ENCODE results near the gene PAM16.
"Not testable (repeated sequence)": the region's sequence is repeated elsewhere in the genome, so short reads cannot be mapped to it uniquely, and the experiment has no call there.

Gene PAM16

DNA sequence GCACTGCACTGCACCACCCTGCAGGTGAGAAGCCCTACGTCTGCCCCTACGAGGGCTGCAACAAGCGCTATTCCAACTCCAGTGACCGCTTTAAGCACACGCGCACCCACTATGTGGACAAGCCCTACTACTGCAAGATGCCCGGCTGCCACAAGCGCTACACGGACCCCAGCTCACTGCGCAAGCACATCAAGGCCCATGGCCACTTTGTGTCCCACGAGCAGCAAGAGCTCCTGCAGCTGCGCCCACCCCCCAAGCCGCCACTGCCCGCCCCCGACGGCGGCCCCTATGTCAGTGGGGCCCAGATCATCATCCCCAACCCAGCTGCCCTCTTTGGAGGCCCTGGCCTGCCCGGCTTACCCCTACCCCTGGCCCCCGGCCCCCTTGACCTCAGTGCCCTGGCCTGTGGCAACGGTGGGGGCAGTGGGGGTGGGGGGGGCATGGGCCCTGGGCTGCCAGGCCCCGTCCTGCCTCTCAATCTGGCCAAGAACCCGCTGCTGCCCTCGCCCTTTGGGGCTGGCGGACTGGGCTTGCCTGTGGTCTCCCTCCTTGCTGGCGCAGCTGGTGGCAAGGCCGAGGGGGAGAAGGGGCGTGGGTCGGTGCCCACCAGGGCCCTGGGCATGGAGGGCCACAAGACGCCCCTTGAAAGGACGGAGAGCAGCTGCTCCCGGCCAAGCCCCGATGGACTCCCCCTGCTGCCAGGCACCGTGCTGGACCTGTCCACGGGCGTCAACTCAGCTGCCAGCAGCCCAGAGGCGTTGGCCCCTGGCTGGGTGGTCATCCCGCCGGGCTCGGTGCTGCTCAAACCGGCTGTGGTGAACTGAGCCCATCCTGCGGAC lies 14.2 kb downstream of the PAM16 start:
- no peaks in the 10 kb centered on the region for H3K9me3 ChIP-seq
- peaks cover 27 to 87% (median 80%) of the 10 kb centered on the region in 3 donors for H3K36me3 ChIP-seq
- no peaks in the 10 kb centered on the region for H3K27me3 ChIP-seq
- intact Hi-C loops (cut with DNase I; ENCODE audit: low total_unique reads), result no loop called here
- H3K4me3 ChIP-seq, result no peak overlapping the region
- peak in 1 of 2 donors; percentile 64 for DNase-seq
- peaks cover 0 to 10% (median 4%) of the 10 kb centered on the region in 4 donors for H3K4me1 ChIP-seq
- H3K27ac ChIP-seq, result no peak overlapping the region
- TF ChIP-seq, protein P1, sequence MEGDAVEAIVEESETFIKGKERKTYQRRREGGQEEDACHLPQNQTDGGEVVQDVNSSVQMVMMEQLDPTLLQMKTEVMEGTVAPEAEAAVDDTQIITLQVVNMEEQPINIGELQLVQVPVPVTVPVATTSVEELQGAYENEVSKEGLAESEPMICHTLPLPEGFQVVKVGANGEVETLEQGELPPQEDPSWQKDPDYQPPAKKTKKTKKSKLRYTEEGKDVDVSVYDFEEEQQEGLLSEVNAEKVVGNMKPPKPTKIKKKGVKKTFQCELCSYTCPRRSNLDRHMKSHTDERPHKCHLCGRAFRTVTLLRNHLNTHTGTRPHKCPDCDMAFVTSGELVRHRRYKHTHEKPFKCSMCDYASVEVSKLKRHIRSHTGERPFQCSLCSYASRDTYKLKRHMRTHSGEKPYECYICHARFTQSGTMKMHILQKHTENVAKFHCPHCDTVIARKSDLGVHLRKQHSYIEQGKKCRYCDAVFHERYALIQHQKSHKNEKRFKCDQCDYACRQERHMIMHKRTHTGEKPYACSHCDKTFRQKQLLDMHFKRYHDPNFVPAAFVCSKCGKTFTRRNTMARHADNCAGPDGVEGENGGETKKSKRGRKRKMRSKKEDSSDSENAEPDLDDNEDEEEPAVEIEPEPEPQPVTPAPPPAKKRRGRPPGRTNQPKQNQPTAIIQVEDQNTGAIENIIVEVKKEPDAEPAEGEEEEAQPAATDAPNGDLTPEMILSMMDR (IDR thresholded peaks at IDR 0.05), result no peak

DNA sequence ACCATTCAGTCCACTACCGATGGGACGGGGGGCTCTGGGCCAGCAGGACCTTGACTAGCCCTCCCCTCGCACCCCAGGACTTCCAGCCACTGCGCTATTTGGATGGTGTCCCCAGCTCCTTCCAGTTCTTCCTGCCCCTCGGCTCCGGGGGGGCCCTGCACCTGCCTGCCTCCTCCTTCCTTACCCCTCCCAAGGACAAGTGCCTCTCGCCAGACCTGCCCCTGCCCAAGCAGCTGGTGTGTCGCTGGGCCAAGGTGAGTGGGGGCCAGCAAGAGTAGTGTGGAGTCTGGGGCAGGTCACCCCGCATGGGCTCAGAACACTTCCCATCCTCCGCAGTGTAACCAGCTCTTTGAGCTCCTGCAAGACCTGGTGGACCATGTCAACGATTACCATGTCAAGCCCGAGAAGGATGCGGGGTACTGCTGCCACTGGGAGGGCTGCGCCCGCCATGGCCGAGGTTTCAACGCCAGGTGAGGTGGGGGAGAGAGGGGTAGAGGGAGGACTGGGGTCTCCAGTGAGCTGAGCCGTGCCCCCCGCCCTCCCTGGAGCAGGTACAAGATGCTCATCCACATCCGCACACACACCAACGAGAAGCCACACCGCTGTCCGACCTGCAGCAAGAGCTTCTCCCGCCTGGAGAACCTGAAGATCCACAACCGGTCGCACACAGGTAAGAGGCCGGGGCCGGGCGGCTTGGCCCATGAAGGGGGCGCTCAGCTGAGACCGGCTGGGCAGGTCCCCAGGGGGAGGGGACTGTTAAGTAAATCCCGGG lies 16.2 kb downstream of the PAM16 start:
- intact Hi-C loops (cut with DNase I; ENCODE audit: low total_unique reads), result no loop called here
- H3K4me3 ChIP-seq, result no peak overlapping the region
- no peak for DNase-seq
- H3K4me1 ChIP-seq, result peaks cover 0 to 16% (median 6%) of the 10 kb centered on the region in 4 donors
- peaks cover 27 to 70% (median 67%) of the 10 kb centered on the region in 3 donors for H3K36me3 ChIP-seq
- no peak overlapping the region for H3K27ac ChIP-seq
- TF ChIP-seq, protein P1 (IDR thresholded peaks at IDR 0.05), result no peak
- no peaks in the 10 kb centered on the region for H3K9me3 ChIP-seq
- no peaks in the 10 kb centered on the region for H3K27me3 ChIP-seq

DNA sequence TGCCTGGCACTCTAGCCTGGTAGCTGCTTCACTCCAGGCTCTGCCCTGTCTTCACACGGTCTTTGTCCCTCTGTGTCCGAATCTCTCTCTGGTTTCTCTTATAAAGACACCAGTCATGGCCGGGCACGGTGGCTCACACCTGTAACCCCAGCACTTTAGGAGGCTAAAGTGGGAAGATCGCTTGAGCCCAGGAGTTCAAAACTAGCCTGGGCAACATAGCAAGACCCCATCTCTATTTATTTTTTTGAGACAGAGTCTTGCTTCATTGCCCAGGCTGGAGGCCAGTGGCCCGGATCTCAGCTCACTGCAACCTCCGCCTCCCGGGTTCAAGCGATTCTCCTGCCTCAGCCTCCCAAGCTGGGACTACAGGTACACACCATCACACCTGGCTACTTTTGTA lies 17.4 kb downstream of the PAM16 start:
- intact Hi-C loops (cut with DNase I; ENCODE audit: low total_unique reads); DNase-seq: not testable (repeated sequence)
- H3K36me3 ChIP-seq, result peaks cover 27 to 65% (median 62%) of the 10 kb centered on the region in 3 donors

DNA sequence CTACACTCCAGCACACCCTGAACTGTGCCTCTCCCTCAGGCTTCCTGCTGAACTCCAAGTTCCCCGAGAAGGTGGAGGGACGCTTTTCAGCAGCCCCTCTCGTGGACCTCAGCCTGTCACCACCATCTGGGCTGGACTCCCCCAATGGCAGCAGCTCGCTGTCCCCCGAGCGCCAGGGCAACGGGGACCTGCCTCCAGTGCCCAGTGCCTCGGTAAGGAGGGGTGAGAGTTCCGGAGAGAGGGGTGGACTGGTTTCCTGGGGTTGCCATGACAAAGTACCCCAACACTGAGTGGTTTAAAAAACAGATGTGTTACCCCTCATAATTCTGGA lies 17.8 kb downstream of the PAM16 start:
- Histone ChIP-seq H3K4me1 (peaks cover 7 to 27% (median 21%) of the 10 kb centered on the region in 4 donors), H3K36me3 (peaks cover 27 to 61% (median 58%) of the 10 kb centered on the region in 3 donors), H3K9me3 (no peaks in the 10 kb centered on the region), H3K27ac (no peak overlapping the region), H3K4me3 (no peak overlapping the region), H3K27me3 (no peaks in the 10 kb centered on the region)
- DNase-seq, result no peak
- intact Hi-C loops (cut with DNase I; ENCODE audit: low total_unique reads), result no loop called here
- TF ChIP-seq, protein P1 (IDR thresholded peaks at IDR 0.05), result no peak

More for the DNA sequence above, 17.4 kb downstream of the PAM16 start:
- H3K9me3 ChIP-seq, H3K4me3 ChIP-seq, H3K27ac ChIP-seq, H3K27me3 ChIP-seq: not testable (repeated sequence)
- peaks cover 3 to 22% (median 16%) of the 10 kb centered on the region in 4 donors for H3K4me1 ChIP-seq

DNA sequence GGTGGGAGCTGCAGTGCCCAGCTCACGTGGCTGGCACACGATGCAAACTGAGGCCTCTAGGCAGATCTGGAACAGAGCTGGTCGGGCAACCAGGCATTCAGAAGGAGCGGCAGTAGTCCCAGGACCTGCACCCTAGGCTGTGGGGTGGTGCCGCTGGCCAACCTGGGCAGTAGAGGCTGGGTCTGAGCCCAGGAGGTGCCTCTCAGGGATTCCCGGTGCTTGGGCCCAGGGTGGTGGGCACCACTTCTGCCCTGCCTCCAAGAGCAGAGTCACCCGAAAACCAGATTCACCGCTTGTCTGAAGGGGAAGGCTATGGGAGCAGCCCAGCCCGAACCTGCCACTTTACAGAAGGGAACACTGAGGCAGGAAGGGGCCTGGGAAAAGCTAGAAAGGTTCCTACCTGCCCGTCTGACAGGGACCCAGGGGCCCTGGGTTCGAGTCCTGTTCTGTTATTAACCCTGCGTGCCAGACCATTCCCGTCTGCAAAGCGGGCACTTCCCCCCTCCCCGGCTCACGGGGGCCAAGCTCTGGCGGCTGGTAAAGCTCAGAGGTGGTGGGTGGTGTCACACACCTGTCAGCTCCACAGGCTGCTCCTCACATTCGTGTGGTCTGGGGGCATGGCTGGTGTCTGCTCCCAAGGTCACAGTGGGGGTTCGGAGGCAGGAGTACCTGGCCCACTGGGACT lies 18.4 kb downstream of the PAM16 start:
- H3K4me1 ChIP-seq, result peaks cover 8 to 32% (median 26%) of the 10 kb centered on the region in 4 donors
- no peak overlapping the region for H3K27ac ChIP-seq
- intact Hi-C loops (cut with DNase I; ENCODE audit: low total_unique reads), result no loop called here
- no peak overlapping the region for H3K4me3 ChIP-seq
- no peaks in the 10 kb centered on the region for H3K9me3 ChIP-seq
- no peak for DNase-seq
- TF ChIP-seq, protein P1 (IDR thresholded peaks at IDR 0.05), result no peak
- peaks cover 27 to 56% (median 55%) of the 10 kb centered on the region in 3 donors for H3K36me3 ChIP-seq
- no peaks in the 10 kb centered on the region for H3K27me3 ChIP-seq
